Heart left ventricle (tissue), 11 donors: Measurements from ENCODE around the gene GCNT4. TPM values are rescaled to one million over a fixed set of nuclear protein-coding genes. Genes with fewer than 3 reads are reported as not detected.

ENCODE experiments used
- polyA plus RNA-seq, 2 donors: library from polyadenylated mRNA; stranded (reverse); fragments of 200-250 nt; gene quantifications; one replicate each; pipeline ENCODE4 v1.2.3, GENCODE V29; 2013
- total RNA-seq, 9 donors: library from RNA; depleted of rRNA in 2 of 9; stranded (reverse); fragments of >200 nt in 2 of 9; fragmentation: NEBNext Ultra II Directional in 3 of 9; extraction: Animal tissue kit (Norgen Biotek cat#: 25700) in 3 of 9; gene quantifications; one replicate each; pipeline versions ENCODE4 v1.1.0 to v1.2.4, GENCODE V29; 2016 to 2023
- donor health status: ischemic (EF 13 %, LVEDD 7.1; RV severe dilation, severe dysfunction).
- donor health status: healthy with polysubstance abuse.
- donor health status: DM: no; HTN: yes; CAD: no.
- donor health status: DM: no; HTN: no; CAD: no.
- donor health status: ischemic (EF 25% LVEDD 5.7; RV mildly dilated, moderate dysfunction).
- donor health status: healthy.
- donor health status: DM: yes; HTN: yes; CAD: no.
- donor health status: PGD.
- donor health status: nonischemic (EF 23%, LVEDD 6.1; RV moderate dilation, normal function).

GCNT4 gene
- total and polyA plus RNA-seq, 11 donors = 0.07 to 0.60 (median 0.37) TPM

Other genes with a start within 250 kb of the GCNT4 start
- gene FAM169A, start 186.2 kb downstream of the GCNT4 start, total RNA-seq = 10 to 100 TPM in 1 of 9 donors, 1 to 10 TPM in 8; 2.6 to 10.1 (median 5.1) TPM
- gene FAM169A, start 186.2 kb downstream of the GCNT4 start, polyA plus RNA-seq = 1 to 10 TPM in 1 of 2 donors, under 1 TPM in 1; 0.88 to 1.1 TPM
- gene ANKRD31, start 184.3 kb upstream of the GCNT4 start, total RNA-seq = under 1 TPM in 5 of 9 donors, not detected in 4; 0.05 to 0.17 (median 0.11) TPM
- gene ANKRD31, start 184.3 kb upstream of the GCNT4 start, polyA plus RNA-seq = under 1 TPM in 1 of 2 donors, not detected in 1; 0.04 TPM